Epithelial cell of proximal tubule (primary cell): ENCODE measurements around the gene BRMS1L. TPM values are rescaled to one million over a fixed set of nuclear protein-coding genes. Genes with fewer than 3 reads are reported as not detected.
"Not testable (repeated sequence)": the region's sequence is repeated elsewhere in the genome, so short reads cannot be mapped to it uniquely, and the experiment has no call there.

ENCODE experiments used
- DNase-seq: peaks from one replicate; pipeline ENCODE4 v3.0.0-alpha.2; 2011; ENCODE audit warnings: low read depth
- H3K4me3 ChIP-seq: 2 replicates; pipeline ENCODE4 v1.5.1; 2011; ENCODE audit warnings: low read depth, mild to moderate bottlenecking, low read length
- CTCF ChIP-seq: conservative IDR thresholded peaks from 2 replicates; pipeline ENCODE4 v1.5.1; 2012; ENCODE audit warnings: low read depth, mild to moderate bottlenecking, low read length
- total RNA-seq: library from RNA; depleted of rRNA; stranded (reverse); fragments of >200 nt; gene quantifications from 2 replicates; pipeline ENCODE4 v1.2.3, GENCODE V29; 2015

BRMS1L gene
- total RNA-seq, 1 donor from 2014 or later, result 5.2 TPM

DNA sequence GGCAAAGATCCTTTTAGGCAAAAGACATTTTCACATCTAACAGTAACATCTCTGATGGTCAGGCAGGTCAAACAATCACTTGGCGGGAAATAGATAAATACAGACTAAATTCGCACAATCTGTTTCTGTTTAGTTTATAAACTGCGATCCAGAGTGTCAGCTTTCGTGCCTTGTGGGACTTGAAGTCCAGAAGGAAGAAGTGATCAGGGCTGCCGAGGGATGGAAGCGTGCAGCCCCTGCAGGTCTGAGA lies 245 bp upstream of the BRMS1L start:
- DNase-seq, result no peak
- peak overlapping the region; percentile 94 for H3K4me3 ChIP-seq
- TF ChIP-seq CTCF, result no peak

GRCh38 chr14:35826952-35827416 lies 846 bp downstream of the BRMS1L start:
- TF ChIP-seq CTCF, result no peak
- DNase-seq, result no peak

DNA sequence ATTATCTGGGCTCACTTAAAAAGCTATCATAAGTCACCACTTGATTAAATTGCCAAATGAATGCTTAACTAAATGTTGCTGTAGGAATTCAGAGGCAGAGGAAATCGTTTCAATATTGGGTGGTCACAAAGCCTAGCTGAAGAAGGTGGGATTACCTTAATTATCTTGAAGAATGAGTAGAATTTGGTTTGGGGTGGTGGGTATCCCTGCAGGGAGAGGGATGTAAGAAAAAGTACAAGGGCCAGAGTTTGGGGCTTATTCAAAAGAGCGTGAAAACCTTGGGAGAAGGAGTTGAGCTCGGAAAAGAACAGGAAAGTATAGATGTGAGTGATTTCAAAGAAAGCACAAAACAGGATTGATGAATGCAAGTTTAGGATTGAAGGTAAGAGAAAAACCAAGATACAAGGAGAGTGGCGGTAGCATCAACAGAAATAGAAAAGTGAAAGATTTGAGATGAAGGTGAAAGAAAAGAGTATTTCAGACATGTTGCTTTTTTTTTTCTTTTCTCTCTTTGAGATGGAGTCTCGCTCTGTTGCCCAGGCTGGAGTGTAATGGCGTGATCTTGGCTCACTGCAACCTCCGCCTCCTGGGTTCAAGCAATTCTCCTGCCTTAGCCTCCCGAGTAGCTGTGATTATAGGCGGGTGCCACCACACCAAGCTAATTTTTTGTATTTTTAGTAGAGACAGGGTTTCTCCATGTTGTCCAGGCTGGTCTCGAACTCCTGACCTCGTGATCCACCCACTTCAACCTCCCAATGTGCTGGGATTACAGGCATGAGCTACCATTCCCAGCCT lies 1.7 kb downstream of the BRMS1L start:
- DNase-seq, result no peak
- H3K4me3 ChIP-seq, result no peak overlapping the region
- TF ChIP-seq CTCF, result no peak

More at GRCh38 chr14:35826952-35827416, 846 bp downstream of the BRMS1L start:
- peak overlapping the region; percentile 94 for H3K4me3 ChIP-seq

DNA sequence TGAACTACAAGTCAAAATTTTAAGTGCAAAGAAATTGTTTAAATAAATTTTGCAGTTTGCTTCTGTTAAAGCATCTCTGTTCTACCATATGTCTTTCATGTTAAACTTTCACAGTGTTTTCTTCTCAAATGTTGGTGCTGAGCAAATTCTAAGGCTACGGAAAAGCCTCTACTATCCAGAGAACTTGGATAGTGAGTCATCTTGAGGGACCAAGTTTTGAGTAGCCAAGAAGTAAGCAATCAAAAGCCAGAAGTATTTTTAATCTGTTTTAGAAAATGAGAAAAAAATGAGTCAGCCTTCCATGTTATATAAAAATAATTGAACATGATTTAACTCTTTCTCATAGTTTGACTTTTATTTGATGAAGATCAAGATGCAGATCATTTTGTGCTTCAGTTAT lies 3.3 kb downstream of the BRMS1L start:
- DNase-seq, result no peak
- H3K4me3 ChIP-seq, result no peak overlapping the region
- TF ChIP-seq CTCF, result no peak

- no peak overlapping the region for H3K4me3 ChIP-seq
- DNase-seq, result no peak
- TF ChIP-seq CTCF, result no peak
Observed at GRCh38 chr14:35835208-35835982, 9.3 kb downstream of the BRMS1L start.

GRCh38 chr14:35841704-35842103 lies 15.6 kb downstream of the BRMS1L start:
- DNase-seq, H3K4me3 ChIP-seq: not testable (repeated sequence)

GRCh38 chr14:35842245-35842644 lies 16.1 kb downstream of the BRMS1L start:
- not testable (repeated sequence) for DNase-seq, H3K4me3 ChIP-seq

DNA sequence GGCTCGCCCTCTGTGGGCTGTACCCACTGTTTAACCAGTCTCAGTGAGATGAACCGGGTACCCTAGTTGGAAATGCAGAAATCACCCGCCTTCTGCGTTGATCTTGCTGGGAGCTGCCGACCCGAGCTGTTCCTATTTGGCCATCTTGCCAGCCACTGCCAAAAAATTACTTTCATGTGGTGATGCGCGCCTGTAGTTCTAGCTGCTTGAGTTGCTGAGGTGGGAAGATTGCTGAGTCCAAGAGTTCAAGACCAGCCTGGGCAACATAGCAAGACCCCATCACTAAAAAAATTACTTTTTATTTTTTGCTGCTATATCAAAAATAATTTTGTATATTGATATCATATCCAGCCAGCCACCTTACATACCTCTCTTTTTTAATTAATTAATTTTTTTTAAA lies 18.4 kb downstream of the BRMS1L start:
- TF ChIP-seq CTCF, result no peak
- H3K4me3 ChIP-seq, result no peak overlapping the region
- no peak for DNase-seq
